Measurements from ENCODE around the gene KANSL3.

The KANSL3 gene

DNA sequence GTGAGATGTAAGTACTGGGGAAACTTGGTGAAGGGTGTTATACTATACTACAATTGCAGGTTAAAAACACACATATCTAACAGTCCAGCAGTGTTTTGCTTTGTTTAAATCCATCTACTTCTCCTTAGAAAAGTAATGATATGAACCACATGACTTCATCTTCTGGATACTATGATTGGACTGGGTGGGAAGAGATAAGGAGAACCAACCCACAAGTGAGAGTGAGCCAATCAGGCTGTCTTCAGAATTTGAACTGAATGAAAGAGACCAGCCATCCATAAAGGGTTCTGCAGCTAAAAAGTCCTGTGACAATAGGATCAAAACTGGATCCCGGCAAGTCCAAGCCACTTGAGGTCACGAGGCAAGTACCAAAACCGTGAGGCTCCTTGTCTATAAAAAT, 46.6 kb downstream of the KANSL3 start:
- TF ChIP-seq, protein P1, sequence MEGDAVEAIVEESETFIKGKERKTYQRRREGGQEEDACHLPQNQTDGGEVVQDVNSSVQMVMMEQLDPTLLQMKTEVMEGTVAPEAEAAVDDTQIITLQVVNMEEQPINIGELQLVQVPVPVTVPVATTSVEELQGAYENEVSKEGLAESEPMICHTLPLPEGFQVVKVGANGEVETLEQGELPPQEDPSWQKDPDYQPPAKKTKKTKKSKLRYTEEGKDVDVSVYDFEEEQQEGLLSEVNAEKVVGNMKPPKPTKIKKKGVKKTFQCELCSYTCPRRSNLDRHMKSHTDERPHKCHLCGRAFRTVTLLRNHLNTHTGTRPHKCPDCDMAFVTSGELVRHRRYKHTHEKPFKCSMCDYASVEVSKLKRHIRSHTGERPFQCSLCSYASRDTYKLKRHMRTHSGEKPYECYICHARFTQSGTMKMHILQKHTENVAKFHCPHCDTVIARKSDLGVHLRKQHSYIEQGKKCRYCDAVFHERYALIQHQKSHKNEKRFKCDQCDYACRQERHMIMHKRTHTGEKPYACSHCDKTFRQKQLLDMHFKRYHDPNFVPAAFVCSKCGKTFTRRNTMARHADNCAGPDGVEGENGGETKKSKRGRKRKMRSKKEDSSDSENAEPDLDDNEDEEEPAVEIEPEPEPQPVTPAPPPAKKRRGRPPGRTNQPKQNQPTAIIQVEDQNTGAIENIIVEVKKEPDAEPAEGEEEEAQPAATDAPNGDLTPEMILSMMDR (IDR thresholded peaks at IDR 0.05; ENCODE audit: poor library complexity, severe bottlenecking), result no peak
- no peaks in the 10 kb centered on the region for H3K9me3 ChIP-seq (ENCODE audit: severe bottlenecking)
- no peaks in the 10 kb centered on the region for H3K27me3 ChIP-seq (ENCODE audit: insufficient read depth, poor library complexity, severe bottlenecking)
- H3K4me3 ChIP-seq (ENCODE audit: severe bottlenecking), result no peak overlapping the region
- H3K4me1 ChIP-seq (ENCODE audit: insufficient read depth, poor library complexity, severe bottlenecking), result no peaks in the 10 kb centered on the region
- DNase-seq (ENCODE audit: low spot score) (no peak), ATAC-seq (ENCODE audit: low read depth) (no peak)
- H3K27ac ChIP-seq (ENCODE audit: poor library complexity, severe bottlenecking), result no peak overlapping the region
- peaks cover 29% of the 10 kb centered on the region for H3K36me3 ChIP-seq (ENCODE audit: low read depth)

DNA sequence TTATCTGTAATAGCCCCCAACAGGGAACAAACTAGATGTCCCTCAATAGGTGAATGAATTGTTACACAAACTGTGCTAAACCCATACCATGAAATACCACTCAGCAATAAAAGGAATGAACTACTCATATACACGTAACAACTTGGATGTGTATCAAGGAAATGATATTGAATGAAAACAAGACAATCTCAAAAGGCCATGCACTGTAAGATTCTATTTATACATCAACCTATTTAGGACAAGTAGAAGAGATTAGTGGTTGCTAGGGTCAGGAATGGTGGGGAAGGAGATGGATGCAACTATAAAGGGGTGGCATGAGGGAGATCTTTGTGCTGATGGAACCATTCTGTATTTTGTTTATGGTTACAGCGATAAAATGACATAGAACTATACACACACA, 47.1 kb downstream of the KANSL3 start:
- no peak for DNase-seq (ENCODE audit: low spot score)
- Histone ChIP-seq H3K27me3 (ENCODE audit: insufficient read depth, poor library complexity, severe bottlenecking) (no peaks in the 10 kb centered on the region), H3K9me3 (ENCODE audit: severe bottlenecking) (no peaks in the 10 kb centered on the region), H3K36me3 (ENCODE audit: low read depth) (peaks cover 27% of the 10 kb centered on the region), H3K27ac (ENCODE audit: poor library complexity, severe bottlenecking) (no peak overlapping the region), H3K4me3 (ENCODE audit: severe bottlenecking) (no peak overlapping the region), H3K4me1 (ENCODE audit: insufficient read depth, poor library complexity, severe bottlenecking) (no peaks in the 10 kb centered on the region)
- ATAC-seq (ENCODE audit: low read depth), result no peak
- TF ChIP-seq, protein P1 (IDR thresholded peaks at IDR 0.05; ENCODE audit: poor library complexity, severe bottlenecking), result no peak

DNA sequence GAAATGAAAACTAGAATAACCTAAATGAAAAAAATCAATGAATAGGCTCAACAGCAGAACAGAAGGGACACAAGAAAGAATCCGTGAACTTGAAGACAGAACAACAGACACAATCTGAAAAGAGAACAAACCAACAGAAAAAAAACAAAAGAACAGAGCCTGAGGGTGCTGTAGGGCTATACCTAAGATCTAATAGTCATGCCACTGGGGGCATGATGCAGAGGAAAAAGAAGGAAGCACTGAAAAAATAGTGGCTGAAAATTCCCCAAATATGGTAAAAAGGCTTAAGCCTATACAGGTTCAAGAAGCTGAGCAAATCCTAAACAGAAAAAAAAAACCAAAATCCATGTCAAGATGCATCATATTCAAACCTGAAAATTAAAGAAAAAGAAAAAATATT, 50.3 kb downstream of the KANSL3 start:
- no peak for DNase-seq (ENCODE audit: low spot score)
- no peaks in the 10 kb centered on the region; the same call in 1 of the 2 replicates for H3K36me3 ChIP-seq (ENCODE audit: low read depth)
- H3K27ac ChIP-seq (ENCODE audit: poor library complexity, severe bottlenecking), result no peak overlapping the region

DNA sequence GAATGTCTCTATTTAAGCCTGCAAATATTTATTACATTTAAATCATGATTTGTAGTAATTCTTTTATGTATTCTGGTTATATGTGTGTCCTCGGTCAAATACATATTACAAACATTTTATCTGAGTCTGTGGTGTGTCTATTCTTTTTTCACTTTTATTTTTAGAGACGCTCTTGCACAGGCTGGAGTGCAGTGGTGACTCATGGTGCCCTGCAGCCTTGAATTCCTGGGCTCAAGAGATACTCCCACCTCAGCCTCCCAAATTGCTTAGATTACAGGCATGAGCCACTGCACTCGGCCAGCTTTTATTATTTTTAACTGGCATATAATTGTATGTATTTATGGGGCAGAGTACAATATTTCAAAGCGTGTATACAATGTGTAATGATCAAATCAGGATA, 54.1 kb downstream of the KANSL3 start:
- Histone ChIP-seq H3K27me3 (ENCODE audit: insufficient read depth, poor library complexity, severe bottlenecking) (no peaks in the 10 kb centered on the region), H3K36me3 (ENCODE audit: low read depth) (no peaks in the 10 kb centered on the region), H3K27ac (ENCODE audit: poor library complexity, severe bottlenecking) (no peak overlapping the region), H3K4me3 (ENCODE audit: severe bottlenecking) (no peak overlapping the region), H3K4me1 (ENCODE audit: insufficient read depth, poor library complexity, severe bottlenecking) (no peaks in the 10 kb centered on the region), H3K9me3 (ENCODE audit: severe bottlenecking) (no peaks in the 10 kb centered on the region)
- peak; percentile 49; the same call in 1 of the 3 replicates for ATAC-seq (ENCODE audit: low read depth)
- TF ChIP-seq, protein P1 (IDR thresholded peaks at IDR 0.05; ENCODE audit: poor library complexity, severe bottlenecking), result no peak
- no peak for DNase-seq (ENCODE audit: low spot score)

More for the DNA sequence above, 50.3 kb downstream of the KANSL3 start:
- no peaks in the 10 kb centered on the region for H3K9me3 ChIP-seq (ENCODE audit: severe bottlenecking)
- TF ChIP-seq, protein P1 (IDR thresholded peaks at IDR 0.05; ENCODE audit: poor library complexity, severe bottlenecking), result no peak
- H3K27me3 ChIP-seq (ENCODE audit: insufficient read depth, poor library complexity, severe bottlenecking), result no peaks in the 10 kb centered on the region
- no peak overlapping the region for H3K4me3 ChIP-seq (ENCODE audit: severe bottlenecking)
- H3K4me1 ChIP-seq (ENCODE audit: insufficient read depth, poor library complexity, severe bottlenecking), result no peaks in the 10 kb centered on the region
- no peak for ATAC-seq (ENCODE audit: low read depth)

DNA sequence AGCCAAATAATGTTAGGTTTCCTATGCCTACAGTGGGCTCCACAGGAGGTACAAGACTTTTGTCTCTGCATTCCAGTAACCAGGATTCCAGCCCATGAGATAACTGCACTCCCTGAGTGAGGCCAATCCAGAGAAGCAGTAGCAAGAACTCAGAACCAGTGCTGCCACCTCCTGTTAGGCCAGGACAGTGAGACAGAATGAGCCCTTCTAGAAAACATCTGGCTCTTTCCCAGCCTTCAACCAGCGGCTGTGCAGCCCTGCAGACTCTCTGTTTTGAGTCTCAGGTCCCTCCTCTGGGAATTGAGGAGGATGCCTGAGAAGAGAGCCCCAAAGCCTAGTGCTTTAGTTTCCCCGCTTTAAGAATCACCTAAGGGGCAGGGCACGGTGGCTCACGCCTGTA, 57.3 kb downstream of the KANSL3 start:
- DNase-seq (ENCODE audit: low spot score) (no peak), ATAC-seq (ENCODE audit: low read depth) (peak; percentile 76)
- Histone ChIP-seq H3K4me1 (ENCODE audit: insufficient read depth, poor library complexity, severe bottlenecking) (no peaks in the 10 kb centered on the region), H3K9me3 (ENCODE audit: severe bottlenecking) (no peaks in the 10 kb centered on the region), H3K36me3 (ENCODE audit: low read depth) (no peaks in the 10 kb centered on the region), H3K27ac (ENCODE audit: poor library complexity, severe bottlenecking) (no peak overlapping the region), H3K27me3 (ENCODE audit: insufficient read depth, poor library complexity, severe bottlenecking) (no peaks in the 10 kb centered on the region), H3K4me3 (ENCODE audit: severe bottlenecking) (no peak overlapping the region)
- TF ChIP-seq, protein P1 (IDR thresholded peaks at IDR 0.05; ENCODE audit: poor library complexity, severe bottlenecking), result peak; percentile 30
